AG04450 (cell line): ENCODE results near the gene CDH13. TPM values are rescaled to one million over a fixed set of nuclear protein-coding genes. Genes with fewer than 3 reads are reported as not detected.

Source experiments
- CTCF ChIA-PET: fragments of 300-600, 350-600 bp; formaldehyde crosslinking; extraction: SDS; loops from one replicate; lab custom pipeline; 2022; ENCODE audit warnings: antibody characterized with exemption, inconsistent platforms; lab: Charles Lee
- POLR2A ChIA-PET: fragments of 350-600 bp; formaldehyde crosslinking; extraction: SDS; loops from one replicate; lab custom pipeline; 2021; ENCODE audit warnings: antibody characterized with exemption, inconsistent platforms; lab: Yijun Ruan, JAX
- DNase-seq: peaks from one replicate; pipeline ENCODE4 v3.0.0-alpha.2; 2011; ENCODE audit warnings: low read depth, low spot score
- H3K27ac ChIP-seq: one replicate; pipeline ENCODE4 v1.5.1; 2012; ENCODE audit warnings: low read depth, low read length, control low read depth
- H3K27me3 ChIP-seq: one replicate; pipeline ENCODE4 v1.6.0; 2012; ENCODE audit warnings: low read length; ENCODE audit not compliant: control insufficient read depth, insufficient read depth
- H3K4me3 ChIP-seq: 2 replicates; pipeline ENCODE4 v1.5.1; 2011; ENCODE audit warnings: mild to moderate bottlenecking, low read depth, low read length, control low read depth
- H3K9me3 ChIP-seq: 2 replicates; pipeline ENCODE4 v1.5.1; 2012; ENCODE audit warnings: low read length; ENCODE audit not compliant: control insufficient read depth, insufficient read depth
- CTCF ChIP-seq: IDR thresholded peaks from 2 replicates; pipeline ENCODE4 v1.5.1; 2011; ENCODE audit warnings: low read depth, low read length, control low read depth, inconsistent platforms
- polyA plus RNA-seq: library from polyadenylated mRNA; depleted of rRNA; stranded (reverse); fragments of >200 nt; gene quantifications from 2 replicates; pipeline ENCODE4 v1.2.3, GENCODE V29; 2011

The CDH13 gene
- polyA plus RNA-seq, 1 experiment: 55.0 TPM

- Histone ChIP-seq H3K4me3 (no peak overlapping the region), H3K27ac (no peak overlapping the region), H3K9me3 (no peaks in the 10 kb centered on the region), H3K27me3 (no peaks in the 10 kb centered on the region)
- ChIA-PET POLR2A (no interaction called here), CTCF (no interaction called here)
- no peak for TF ChIP-seq CTCF
- no peak for DNase-seq
These were observed 911.9 kb downstream of the CDH13 start for GRCh38 chr16:83538707-83539106.

- Histone ChIP-seq H3K4me3 (no peak overlapping the region), H3K27ac (no peak overlapping the region), H3K27me3 (no peaks in the 10 kb centered on the region), H3K9me3 (no peaks in the 10 kb centered on the region)
- ChIA-PET POLR2A (no interaction called here), CTCF (no interaction called here)
- no peak for TF ChIP-seq CTCF
- no peak for DNase-seq
These were observed 913.1 kb downstream of the CDH13 start for GRCh38 chr16:83539736-83540490.

GRCh38 chr16:83541231-83541630 is 914.5 kb downstream of the CDH13 start:
- DNase-seq: no peak
- Histone ChIP-seq H3K9me3 (no peaks in the 10 kb centered on the region), H3K27me3 (no peaks in the 10 kb centered on the region), H3K27ac (no peak overlapping the region), H3K4me3 (no peak overlapping the region)
- CTCF ChIA-PET: no interaction called here
- POLR2A ChIA-PET: no interaction called here
- TF ChIP-seq CTCF: no peak

- Histone ChIP-seq H3K27ac (no peak overlapping the region), H3K9me3 (no peaks in the 10 kb centered on the region), H3K27me3 (no peaks in the 10 kb centered on the region), H3K4me3 (no peak overlapping the region)
- no peak for TF ChIP-seq CTCF
- DNase-seq: no peak
- POLR2A ChIA-PET: no interaction called here
- CTCF ChIA-PET: no interaction called here
These were observed 915.7 kb downstream of the CDH13 start for GRCh38 chr16:83542491-83542890.

GRCh38 chr16:83549316-83550182 is 922.8 kb downstream of the CDH13 start:
- Histone ChIP-seq H3K4me3 (no peak overlapping the region), H3K27me3 (no peaks in the 10 kb centered on the region), H3K9me3 (no peaks in the 10 kb centered on the region), H3K27ac (no peak overlapping the region)
- CTCF ChIA-PET: no interaction called here
- no peak for TF ChIP-seq CTCF
- POLR2A ChIA-PET: interaction anchor here (0.5 kb wide), 1 partner anchor 1768 kb away, joined by 3 read pairs; no protein-coding TSS in a partner anchor
- no peak for DNase-seq
